HL-60/S4 (cell line): ENCODE data around the gene KRT33B.

ENCODE experiments used
- in situ Hi-C: fragments of 300-500 bp; cut with MboI; formaldehyde crosslinking; loops from 2 replicates; pipeline ENCODE4 v1.14.3; 2022; ENCODE audit warnings: low sequenced_read_pairs

Gene KRT33B

GRCh38 chr17:41326173-41327145 lies 43.2 kb downstream of the KRT33B start:
- in situ Hi-C loops, result no loop called here

GRCh38 chr17:41325611-41326010 lies 44.0 kb downstream of the KRT33B start:
- in situ Hi-C loops, result no loop called here

- in situ Hi-C loops, result no loop called here
Observed at GRCh38 chr17:41325126-41325525, 44.5 kb downstream of the KRT33B start.

GRCh38 chr17:41324180-41325075 lies 45.2 kb downstream of the KRT33B start:
- in situ Hi-C loops, result no loop called here

GRCh38 chr17:41322903-41323895 lies 46.4 kb downstream of the KRT33B start:
- in situ Hi-C loops, result no loop called here

- in situ Hi-C loops, result no loop called here
Observed at GRCh38 chr17:41322094-41322902, 47.3 kb downstream of the KRT33B start.

- in situ Hi-C loops, result no loop called here
Observed at GRCh38 chr17:41318231-41318630, 51.4 kb downstream of the KRT33B start.

- in situ Hi-C loops, result no loop called here
Observed at GRCh38 chr17:41315814-41316445, 53.7 kb downstream of the KRT33B start.

GRCh38 chr17:41315204-41315794 lies 54.3 kb downstream of the KRT33B start, which contains the start of gene KRTAP17-1:
Gene KRTAP17-1 (minus strand): TSS chr17:41315710. CDS start chr17:41315650, 60 bp downstream.
- in situ Hi-C loops, result no loop called here
